SKM-1 (cell line): ENCODE results near the gene ZNF223.

Experiments used
- DNase-seq: peaks from one replicate; lab custom pipeline; 2025; ENCODE audit not compliant: unreplicated experiment; lab: John Stamatoyannopoulos, UW

The ZNF223 gene

GRCh38 chr19:44051650-44052402 is at the start of gene ZNF223:
Gene ZNF223, plus strand, starts transcription at chr19:44052036. Its CDS starts 3,141 bp downstream, at chr19:44055177.
- peak; percentile 31 for DNase-seq

- no peak for DNase-seq
These were observed 49.6 kb upstream of the ZNF223 start for GRCh38 chr19:44002212-44002565.

GRCh38 chr19:44002566-44003460 is 49.0 kb upstream of the ZNF223 start, which contains the start of gene ZNF230:
Gene ZNF230, plus strand, starts transcription at chr19:44002957. Its CDS starts 4,122 bp downstream, at chr19:44007079.
- DNase-seq = peak; percentile 48

- no peak for DNase-seq
These were observed 48.3 kb upstream of the ZNF223 start for GRCh38 chr19:44003461-44004009.

GRCh38 chr19:44005973-44006372 is 45.9 kb upstream of the ZNF223 start:
- DNase-seq = peak; percentile 21

GRCh38 chr19:44007473-44007872 is 44.4 kb upstream of the ZNF223 start:
- DNase-seq = no peak

GRCh38 chr19:44010468-44010867 is 41.4 kb upstream of the ZNF223 start:
- no peak for DNase-seq

- DNase-seq = no peak
These were observed 32.3 kb upstream of the ZNF223 start for GRCh38 chr19:44019498-44019897.

- no peak for DNase-seq
These were observed 30.6 kb upstream of the ZNF223 start for GRCh38 chr19:44021221-44021620.

GRCh38 chr19:44024900-44025216 is 27.0 kb upstream of the ZNF223 start:
- DNase-seq = no peak

- peak; percentile 47 for DNase-seq
These were observed 26.5 kb upstream of the ZNF223 start, which contains the start of gene ZNF222 for GRCh38 chr19:44025217-44025936. Gene ZNF222, plus strand, starts transcription at chr19:44025379. Its CDS starts 58 bp downstream, at chr19:44025437.

- DNase-seq = no peak
These were observed 25.2 kb upstream of the ZNF223 start for GRCh38 chr19:44026622-44027021.

GRCh38 chr19:44032001-44032610 is 19.7 kb upstream of the ZNF223 start:
- DNase-seq = no peak

GRCh38 chr19:44042147-44042546 is 9.7 kb upstream of the ZNF223 start:
- no peak for DNase-seq

- no peak for DNase-seq
These were observed 841 bp upstream of the ZNF223 start for GRCh38 chr19:44050740-44051649.

- DNase-seq = no peak
These were observed 4.0 kb downstream of the ZNF223 start for GRCh38 chr19:44055870-44056269.

- no peak for DNase-seq
These were observed 7.4 kb downstream of the ZNF223 start for GRCh38 chr19:44059229-44059628.

GRCh38 chr19:44061038-44061437 is 9.2 kb downstream of the ZNF223 start:
- DNase-seq = no peak

- DNase-seq = no peak
These were observed 14.5 kb downstream of the ZNF223 start for GRCh38 chr19:44066305-44066704.

- no peak for DNase-seq
These were observed 17.6 kb downstream of the ZNF223 start for GRCh38 chr19:44069415-44069814.
